Measurements from ENCODE around the gene MTHFR.

DNA sequence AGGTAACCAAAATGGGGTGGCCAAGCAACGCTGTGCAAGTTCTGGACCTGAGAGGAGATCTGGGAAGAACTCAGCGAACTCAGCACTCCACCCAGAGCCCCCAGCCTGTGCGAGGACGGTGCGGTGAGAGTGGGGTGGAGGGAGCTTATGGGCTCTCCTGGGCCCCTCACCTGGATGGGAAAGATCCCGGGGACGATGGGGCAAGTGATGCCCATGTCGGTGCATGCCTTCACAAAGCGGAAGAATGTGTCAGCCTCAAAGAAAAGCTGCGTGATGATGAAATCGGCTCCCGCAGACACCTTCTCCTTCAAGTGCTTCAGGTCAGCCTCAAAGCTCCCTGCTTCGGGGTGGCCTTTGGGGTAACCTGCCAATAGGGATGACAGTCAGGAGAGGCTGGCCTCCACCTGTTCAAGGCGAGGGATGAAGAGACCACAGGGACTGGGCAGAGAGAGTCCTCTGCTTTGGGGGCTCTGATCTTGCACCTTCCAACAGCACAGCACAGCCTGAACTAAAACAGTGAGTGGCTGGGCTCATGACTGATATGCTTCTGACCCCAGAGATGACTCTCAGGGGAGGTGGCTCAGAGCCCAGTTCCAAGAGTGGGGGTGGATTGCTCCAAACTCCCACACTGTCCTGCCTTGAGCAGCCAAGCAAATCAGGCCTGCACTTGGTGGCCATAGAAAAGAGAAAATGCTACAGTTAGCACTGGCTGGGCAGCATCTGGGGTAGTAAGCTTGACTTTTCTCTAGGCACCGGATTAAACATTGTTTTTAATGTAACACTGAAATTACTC, 9.5 kb downstream of the MTHFR start:
- TF ChIP-seq, protein P1, sequence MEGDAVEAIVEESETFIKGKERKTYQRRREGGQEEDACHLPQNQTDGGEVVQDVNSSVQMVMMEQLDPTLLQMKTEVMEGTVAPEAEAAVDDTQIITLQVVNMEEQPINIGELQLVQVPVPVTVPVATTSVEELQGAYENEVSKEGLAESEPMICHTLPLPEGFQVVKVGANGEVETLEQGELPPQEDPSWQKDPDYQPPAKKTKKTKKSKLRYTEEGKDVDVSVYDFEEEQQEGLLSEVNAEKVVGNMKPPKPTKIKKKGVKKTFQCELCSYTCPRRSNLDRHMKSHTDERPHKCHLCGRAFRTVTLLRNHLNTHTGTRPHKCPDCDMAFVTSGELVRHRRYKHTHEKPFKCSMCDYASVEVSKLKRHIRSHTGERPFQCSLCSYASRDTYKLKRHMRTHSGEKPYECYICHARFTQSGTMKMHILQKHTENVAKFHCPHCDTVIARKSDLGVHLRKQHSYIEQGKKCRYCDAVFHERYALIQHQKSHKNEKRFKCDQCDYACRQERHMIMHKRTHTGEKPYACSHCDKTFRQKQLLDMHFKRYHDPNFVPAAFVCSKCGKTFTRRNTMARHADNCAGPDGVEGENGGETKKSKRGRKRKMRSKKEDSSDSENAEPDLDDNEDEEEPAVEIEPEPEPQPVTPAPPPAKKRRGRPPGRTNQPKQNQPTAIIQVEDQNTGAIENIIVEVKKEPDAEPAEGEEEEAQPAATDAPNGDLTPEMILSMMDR (IDR thresholded peaks at IDR 0.05; ENCODE audit: insufficient read depth, low read length): no peak
- no peak for TF ChIP-seq POLR2AphosphoS5 (IDR thresholded peaks at IDR 0.05; ENCODE audit: low read depth)

All from HL-60 (cell line).